ENCODE results near the gene MCL1.
"Not testable (repeated sequence)": the region's sequence is repeated elsewhere in the genome, so short reads cannot be mapped to it uniquely, and the experiment has no call there.

MCL1 gene

GRCh38 chr1:150601540-150601939 lies 22.1 kb upstream of the MCL1 start:
- no peak for DNase-seq

- DNase-seq: not testable (repeated sequence)
Measured at GRCh38 chr1:150598346-150598745, 18.9 kb upstream of the MCL1 start.

- no peak for DNase-seq
Measured at GRCh38 chr1:150596976-150597375, 17.6 kb upstream of the MCL1 start.

- no peak for DNase-seq
Measured at GRCh38 chr1:150596095-150596892, 16.9 kb upstream of the MCL1 start.

- DNase-seq: no peak
Measured at GRCh38 chr1:150582371-150582770, 3.0 kb upstream of the MCL1 start.

GRCh38 chr1:150581962-150582361 lies 2.6 kb upstream of the MCL1 start:
- not testable (repeated sequence) for DNase-seq

GRCh38 chr1:150581437-150581836 lies 2.0 kb upstream of the MCL1 start:
- DNase-seq: not testable (repeated sequence)

- not testable (repeated sequence) for DNase-seq
Measured at GRCh38 chr1:150580966-150581365, 1.6 kb upstream of the MCL1 start.

- no peak for DNase-seq
Measured at GRCh38 chr1:150579945-150580642, 684 bp upstream of the MCL1 start.

- DNase-seq: peak; percentile 86
Measured at GRCh38 chr1:150578272-150579109, 919 bp downstream of the MCL1 start.

- no peak for DNase-seq
Measured at GRCh38 chr1:150577557-150578271, 1.7 kb downstream of the MCL1 start.

- no peak for DNase-seq
Measured at GRCh38 chr1:150576794-150577556, 2.4 kb downstream of the MCL1 start.

- no peak for DNase-seq
Measured at GRCh38 chr1:150576367-150576711, 3.1 kb downstream of the MCL1 start.

- DNase-seq: no peak
Measured at GRCh38 chr1:150575518-150576366, 3.7 kb downstream of the MCL1 start.

- DNase-seq: no peak
Measured at GRCh38 chr1:150575072-150575489, 4.3 kb downstream of the MCL1 start.

- DNase-seq: no peak
Measured at GRCh38 chr1:150574260-150575071, 4.9 kb downstream of the MCL1 start.

GRCh38 chr1:150573648-150574071 lies 5.8 kb downstream of the MCL1 start:
- not testable (repeated sequence) for DNase-seq

- no peak for DNase-seq
Measured at GRCh38 chr1:150572918-150573647, 6.3 kb downstream of the MCL1 start.

- DNase-seq: no peak
Measured at GRCh38 chr1:150568594-150568966, 10.8 kb downstream of the MCL1 start.

Measured in femur (tissue), 1 donor.